ENCODE data around the gene SORCS3. TPM values are rescaled to one million over a fixed set of nuclear protein-coding genes. Genes with fewer than 3 reads are reported as not detected.

Gene SORCS3
- total RNA-seq, 1 donor from 2014 or later, result not detected

DNA sequence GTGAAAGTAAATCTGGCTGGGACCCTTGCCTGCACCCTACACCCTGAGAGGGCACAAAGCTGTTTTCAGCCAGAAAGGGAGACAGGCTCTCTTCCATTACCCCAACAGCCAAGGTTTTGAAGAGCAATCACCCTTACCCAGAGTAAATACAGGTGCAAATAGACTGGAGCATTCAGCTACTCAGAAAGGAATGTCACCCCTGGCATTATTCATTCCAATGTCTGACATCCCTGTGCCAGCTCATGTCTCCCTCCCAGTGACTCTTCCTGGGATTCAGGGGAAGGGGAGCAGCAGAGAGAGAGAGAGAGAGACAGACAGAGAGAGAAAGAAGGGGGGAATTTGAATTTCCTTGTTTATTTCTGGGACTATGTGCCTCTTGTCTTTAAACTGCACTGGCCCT, 611.8 kb downstream of the SORCS3 start:
- no peak for DNase-seq (ENCODE audit: low read depth)

DNA sequence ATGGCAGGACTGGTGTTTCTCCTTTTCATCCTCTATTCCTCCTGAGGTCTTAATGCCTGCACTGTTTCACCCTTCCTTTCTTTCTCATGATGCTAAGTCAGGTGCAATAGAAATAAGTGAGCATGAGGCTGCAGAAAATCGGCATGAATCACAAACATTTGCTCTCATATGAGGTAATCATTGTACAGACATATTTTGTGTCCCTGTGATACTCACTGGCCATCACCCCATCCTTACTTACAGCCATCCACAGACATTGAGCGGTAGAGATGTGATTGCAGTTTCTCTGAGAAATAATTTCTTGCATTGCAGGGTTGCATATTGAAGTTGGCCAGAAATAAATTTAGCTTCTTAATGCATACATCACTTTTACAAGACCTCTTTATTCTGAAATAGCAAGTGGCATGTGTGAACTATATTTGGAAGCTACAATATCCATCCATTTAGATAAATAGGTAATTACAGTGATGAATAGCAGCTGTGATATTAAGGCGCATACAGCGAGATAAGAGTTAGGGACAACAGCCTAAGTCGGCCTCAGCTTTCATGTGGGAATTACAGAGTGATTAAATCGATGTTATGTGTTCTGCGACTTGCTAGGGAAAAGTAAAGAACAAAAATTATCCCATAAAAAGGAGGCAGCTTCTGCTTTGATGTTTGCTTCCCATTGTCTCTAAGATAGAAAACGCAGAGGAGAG, 612.6 kb downstream of the SORCS3 start:
- no peak for DNase-seq (ENCODE audit: low read depth)

DNA sequence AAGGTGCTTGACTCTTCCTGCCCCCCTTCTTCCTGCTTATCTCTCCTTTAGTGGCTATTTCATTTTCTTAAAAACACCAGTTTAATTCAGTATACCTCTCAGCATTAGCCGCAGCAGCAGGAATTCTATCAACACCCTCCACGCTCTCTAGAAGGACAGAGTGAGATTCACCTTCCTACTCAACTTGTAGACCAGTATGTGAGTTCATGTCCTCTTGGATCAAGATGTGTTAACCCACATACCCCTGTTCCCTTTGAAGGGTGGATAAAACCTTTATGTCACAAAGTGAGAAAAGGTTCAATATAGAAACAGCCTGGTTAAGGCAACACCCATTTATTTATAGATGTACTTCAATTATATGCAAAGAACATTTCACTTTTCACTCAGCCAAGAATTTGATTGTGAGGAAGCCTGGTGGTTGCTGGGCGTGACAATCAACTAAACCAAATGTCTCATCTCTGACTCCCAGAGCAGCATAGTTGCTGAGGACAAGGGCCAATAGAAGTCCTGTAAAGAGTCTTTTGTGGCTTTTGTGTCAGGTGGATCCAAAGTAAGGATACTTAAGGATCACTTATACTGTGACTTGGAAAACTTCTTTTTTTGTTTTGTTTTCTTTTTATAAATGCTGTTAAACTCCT, 617.1 kb downstream of the SORCS3 start:
- no peak for DNase-seq (ENCODE audit: low read depth)

DNA sequence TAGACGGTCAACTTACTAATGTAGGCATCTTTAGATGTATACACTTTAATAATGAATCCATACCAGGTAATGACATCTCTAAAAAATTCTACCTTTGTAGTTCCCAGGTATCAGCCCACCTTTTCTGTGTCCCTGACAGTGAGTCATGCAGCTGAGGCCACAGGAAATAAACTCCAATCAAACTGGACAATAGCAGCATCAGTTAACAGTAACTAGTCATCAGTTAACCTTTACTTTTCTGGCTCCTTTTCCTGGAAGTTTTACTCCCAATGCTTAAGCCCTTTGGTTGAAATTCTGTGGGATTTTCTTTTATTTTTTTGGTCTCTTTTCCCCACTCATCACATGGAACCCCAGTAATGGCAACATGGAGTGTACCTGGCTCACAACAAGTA, 617.6 kb downstream of the SORCS3 start:
- no peak for DNase-seq (ENCODE audit: low read depth)

DNA sequence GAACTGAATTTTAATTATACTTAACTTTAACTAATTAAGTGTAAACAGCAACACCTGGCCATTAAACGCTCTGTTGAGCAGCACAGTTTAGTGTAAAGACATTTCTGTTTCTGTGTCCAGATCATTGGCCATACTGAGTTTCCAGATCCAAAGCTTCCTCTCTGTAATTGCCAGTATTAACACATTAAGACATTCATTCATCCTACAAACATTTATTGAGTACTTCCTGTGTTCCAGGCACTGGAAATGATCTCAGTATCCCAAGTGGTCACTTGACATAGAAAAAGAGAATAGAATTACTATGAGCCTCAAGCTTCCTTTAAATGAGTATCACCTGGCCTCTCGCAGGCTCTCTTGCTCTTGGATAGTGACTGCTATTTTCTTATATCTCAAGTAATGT, 618.1 kb downstream of the SORCS3 start:
- DNase-seq (ENCODE audit: low read depth), result no peak

GRCh38 chr10:105262666-105263065, 621.6 kb downstream of the SORCS3 start:
- no peak for DNase-seq (ENCODE audit: low read depth)

- no peak for DNase-seq (ENCODE audit: low read depth)
Measured at GRCh38 chr10:105266966-105267539, 626.0 kb downstream of the SORCS3 start.

GRCh38 chr10:105268961-105269360, 627.9 kb downstream of the SORCS3 start:
- no peak for DNase-seq (ENCODE audit: low read depth)

- no peak for DNase-seq (ENCODE audit: low read depth)
Measured at GRCh38 chr10:105269689-105270088, 628.6 kb downstream of the SORCS3 start.

DNA sequence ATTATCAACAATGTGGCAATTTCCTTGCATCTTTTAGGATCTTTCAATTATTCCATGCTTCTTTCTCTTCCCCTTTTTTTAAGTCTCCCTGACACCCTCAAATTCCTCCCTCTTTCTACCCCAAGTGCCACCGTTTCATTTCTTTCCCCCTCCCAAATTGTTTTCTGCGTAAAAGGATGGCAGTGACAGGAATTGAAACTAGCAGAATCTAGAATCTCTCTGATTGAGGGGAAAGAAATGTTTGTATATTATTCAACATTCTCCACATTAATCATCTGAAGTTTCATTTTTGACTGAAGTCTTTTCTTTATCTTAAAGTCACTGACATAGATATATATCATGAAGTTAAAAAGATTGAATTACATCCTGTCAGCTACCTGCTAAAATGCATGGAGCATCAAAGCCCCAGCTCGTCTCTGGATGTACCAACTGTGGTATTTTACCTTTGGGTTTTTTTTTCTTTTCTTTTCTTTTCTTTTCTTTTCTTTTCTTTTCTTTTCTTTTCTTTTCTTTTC, 633.5 kb downstream of the SORCS3 start:
- DNase-seq (ENCODE audit: low read depth), result no peak

DNA sequence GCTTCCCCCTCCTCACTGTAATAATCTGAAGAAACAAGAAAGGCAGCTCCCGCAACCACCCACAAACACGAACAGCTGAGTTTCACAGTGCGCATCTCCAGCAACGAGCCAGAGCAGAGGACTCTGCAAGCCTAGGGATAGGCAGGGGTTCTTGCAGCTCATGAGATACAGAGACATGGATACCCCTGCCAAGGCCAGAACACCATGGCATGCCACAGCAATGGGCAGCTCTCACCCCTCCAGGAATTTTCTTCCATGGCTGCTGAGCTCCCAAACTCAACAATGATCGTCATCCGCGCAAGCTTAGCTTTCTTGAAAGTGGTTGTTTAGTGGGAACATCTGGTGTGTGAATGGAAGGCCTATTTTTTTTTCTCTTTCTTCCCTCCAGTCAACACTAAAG, 637.3 kb downstream of the SORCS3 start:
- DNase-seq (ENCODE audit: low read depth), result no peak

DNA sequence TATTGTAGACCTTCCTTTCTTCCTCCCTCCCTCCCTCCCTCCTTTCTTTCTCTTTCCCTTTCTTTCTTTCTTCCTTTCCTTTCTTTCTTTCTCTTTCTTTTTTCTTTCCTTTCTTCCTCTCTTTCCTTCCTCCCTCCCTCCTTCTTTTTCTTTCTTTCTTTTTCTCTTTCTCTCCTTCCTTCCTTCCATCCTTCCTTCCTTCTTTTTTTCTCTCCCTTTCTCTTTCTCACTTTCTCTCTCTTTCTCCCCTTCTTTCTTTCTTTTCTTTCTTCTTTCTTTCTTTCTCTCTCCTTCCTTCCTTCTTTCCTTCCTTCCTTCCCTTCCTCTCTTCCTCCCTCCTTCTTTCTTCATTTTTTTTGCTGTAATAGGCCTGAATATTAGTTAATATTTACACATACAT, 638.0 kb downstream of the SORCS3 start:
- DNase-seq (ENCODE audit: low read depth), result no peak

- no peak for DNase-seq (ENCODE audit: low read depth)
Measured at GRCh38 chr10:105280895-105281294, 639.8 kb downstream of the SORCS3 start.

- DNase-seq (ENCODE audit: low read depth), result no peak
Measured at GRCh38 chr10:105284476-105285215, 643.6 kb downstream of the SORCS3 start.

DNA sequence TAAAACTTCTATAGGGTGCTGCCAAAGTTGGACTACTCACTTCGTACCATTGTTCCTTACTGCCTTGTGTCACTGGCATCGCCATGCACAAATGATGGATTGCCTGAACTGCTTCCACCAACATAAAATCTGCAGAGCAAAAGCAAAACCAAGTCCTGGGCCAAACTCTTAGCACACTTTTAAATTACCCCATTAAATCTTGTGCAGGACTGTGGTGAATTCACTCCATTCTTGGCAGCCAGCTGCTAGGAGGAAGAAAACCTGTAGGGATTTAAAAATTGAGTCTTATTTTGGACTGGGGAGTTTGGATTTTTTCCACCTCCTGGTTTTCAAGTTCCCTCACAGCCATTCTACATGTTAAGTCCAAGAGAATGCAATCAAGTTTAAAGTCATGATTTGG, 646.9 kb downstream of the SORCS3 start:
- DNase-seq (ENCODE audit: low read depth), result no peak

GRCh38 chr10:105288613-105289012, 647.5 kb downstream of the SORCS3 start:
- DNase-seq (ENCODE audit: low read depth), result no peak

DNA sequence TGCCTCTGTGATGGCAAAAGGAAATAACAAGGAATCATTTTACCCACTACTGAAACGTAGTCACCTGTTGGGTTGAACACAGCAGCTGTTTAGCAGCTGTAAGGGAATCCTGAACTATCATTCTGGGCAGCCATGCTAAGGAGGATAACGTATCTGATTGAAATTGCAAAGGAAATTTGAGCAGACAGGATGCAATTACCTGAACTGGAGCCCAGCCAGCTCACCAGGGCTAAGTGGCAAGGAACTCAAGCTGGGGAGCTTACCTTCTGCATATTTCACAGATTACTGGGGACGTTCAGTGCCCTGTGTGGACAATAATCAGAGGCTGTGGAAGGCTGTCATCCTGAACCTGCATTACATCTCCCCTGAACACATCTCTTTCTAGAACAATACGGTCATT, 650.5 kb downstream of the SORCS3 start:
- no peak for DNase-seq (ENCODE audit: low read depth)

DNA sequence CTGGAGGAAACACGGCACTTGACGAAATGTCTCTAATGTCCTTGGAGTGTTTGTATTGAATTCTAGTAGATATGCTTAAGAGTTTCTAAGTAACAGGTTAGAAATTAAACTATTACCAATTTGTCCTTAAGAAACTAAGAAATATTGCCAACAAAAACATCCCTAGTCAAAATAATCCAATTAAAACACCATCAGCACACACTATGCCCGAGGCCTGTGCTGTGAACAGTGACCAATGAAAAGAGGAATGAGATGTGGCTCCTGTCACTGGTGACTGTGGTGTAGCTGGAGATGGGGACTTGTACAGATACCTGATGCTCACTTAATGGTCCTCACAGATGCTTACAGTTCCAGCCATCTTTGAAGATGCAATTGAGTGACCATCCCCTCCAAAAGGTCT, 651.1 kb downstream of the SORCS3 start:
- no peak for DNase-seq (ENCODE audit: low read depth)

All from myocyte (in vitro differentiated cells).